GM12878 (cell line): ENCODE data around the gene ZNF689. TPM values are rescaled to one million over a fixed set of nuclear protein-coding genes. Genes with fewer than 3 reads are reported as not detected.

Source experiments
- BMI1 ChIP-seq: fragments of 450-650 bp; IDR thresholded peaks from 2 replicates; pipeline ENCODE4 v1.6.1; 2016; ENCODE audit warnings: mild to moderate bottlenecking, moderate library complexity, borderline replicate concordance
- CBX5 ChIP-seq: sonication (generic); IDR thresholded peaks from 2 replicates; pipeline ENCODE4 v1.6.1; 2016; ENCODE audit warnings: low read depth, moderate library complexity, mild to moderate bottlenecking, inconsistent platforms
- E2F8 ChIP-seq: fragments of 450-650 bp; IDR thresholded peaks from 2 replicates; pipeline ENCODE4 v1.6.1; 2018; ENCODE audit warnings: mild to moderate bottlenecking, low read depth, moderate library complexity; ENCODE audit not compliant: partially characterized antibody
- ESRRA ChIP-seq: IDR thresholded peaks from 2 replicates; pipeline ENCODE4 v1.6.1; 2012; ENCODE audit warnings: mild to moderate bottlenecking, low read length, improper control_type of control experiment
- HDAC6 ChIP-seq: fragments of 200-600 bp; sonication (generic); IDR thresholded peaks from one replicate; pipeline ENCODE4 v1.8.0; 2017; ENCODE audit warnings: antibody characterized with exemption; ENCODE audit not compliant: unreplicated experiment
- IKZF1 ChIP-seq: fragments of 450-650 bp; conservative IDR thresholded peaks from 2 replicates; pipeline ENCODE4 v1.6.1; 2017; ENCODE audit warnings: antibody characterized with exemption, mild to moderate bottlenecking
- JUND ChIP-seq: IDR thresholded peaks from 2 replicates; pipeline ENCODE4 v1.6.1; 2012; ENCODE audit warnings: low read depth, mild to moderate bottlenecking, low read length, improper control_type of control experiment, moderate library complexity
- MEF2A ChIP-seq: IDR thresholded peaks from 2 replicates; pipeline ENCODE4 v1.6.1; 2011; ENCODE audit warnings: low read depth, mild to moderate bottlenecking, low read length, moderate library complexity; ENCODE audit not compliant: insufficient read depth
- MYC ChIP-seq: IDR thresholded peaks from 2 replicates; pipeline ENCODE4 v1.6.1; 2011; ENCODE audit warnings: mild to moderate bottlenecking, low read length, moderate library complexity, inconsistent platforms; ENCODE audit not compliant: insufficient read depth, insufficient replicate concordance, insufficient read length, severe bottlenecking
- NBN ChIP-seq: fragments of 450-650 bp; IDR thresholded peaks from 2 replicates; pipeline ENCODE4 v1.6.1; 2016
- NRF1 ChIP-seq: conservative IDR thresholded peaks from 2 replicates; pipeline ENCODE4 v1.6.1; 2011; ENCODE audit warnings: mild to moderate bottlenecking, low read depth, low read length, improper control_type of control experiment
- PML ChIP-seq: IDR thresholded peaks from 2 replicates; pipeline ENCODE4 v1.6.1; 2012; ENCODE audit warnings: low read length, inconsistent platforms
- POLR2A ChIP-seq: IDR thresholded peaks from 2 replicates; pipeline ENCODE4 v1.6.1; 2011; ENCODE audit warnings: low read depth, mild to moderate bottlenecking, low read length
- PRDM15 ChIP-seq: fragments of 450-650 bp; formaldehyde crosslinking; IDR thresholded peaks from 2 replicates; pipeline ENCODE4 v1.4.0; 2020; ENCODE audit warnings: mild to moderate bottlenecking, moderate library complexity
- SMC3 ChIP-seq: IDR thresholded peaks from 2 replicates; pipeline ENCODE4 v1.6.1; 2011; ENCODE audit warnings: low read length, improper control_type of control experiment, borderline replicate concordance
- TCF12 ChIP-seq: IDR thresholded peaks from 2 replicates; pipeline ENCODE4 v1.6.1; 2011; ENCODE audit warnings: low read depth, mild to moderate bottlenecking, low read length
- USF1 ChIP-seq: IDR thresholded peaks from 2 replicates; pipeline ENCODE4 v1.6.1; 2011; ENCODE audit warnings: borderline replicate concordance, low read depth, mild to moderate bottlenecking, moderate library complexity, mixed read lengths, low read length; ENCODE audit not compliant: insufficient read depth; ENCODE audit errors: extremely low read length
- YBX1 ChIP-seq: fragments of 450-650 bp; IDR thresholded peaks from 2 replicates; pipeline ENCODE4 v1.6.1; 2016; ENCODE audit warnings: antibody characterized with exemption
- ZBTB11 ChIP-seq: fragments of 450-650 bp; formaldehyde crosslinking; IDR thresholded peaks from 2 replicates; pipeline ENCODE4 v1.5.0; 2022; ENCODE audit warnings: mild to moderate bottlenecking, missing genetic modification characterization
- ZNF622 ChIP-seq: fragments of 450-650 bp; IDR thresholded peaks from 2 replicates; pipeline ENCODE4 v1.6.1; 2017; ENCODE audit warnings: mild to moderate bottlenecking, inconsistent platforms
- polyA plus RNA-seq, 11 experiments: library from polyadenylated mRNA; depleted of rRNA in 4 of 11; unstranded in 6 of 11; stranded (reverse) in 5 of 11; fragments of >200 nt; fragmentation: Nextera tagmentation in 4 of 11; fragmentation: Illumina TruSeq in 1 of 11; extraction: Ambion mirVana in 4 of 11; extraction: Trizol in 1 of 11; gene quantifications; 1 replicate in 1 of 11; 2 replicates in 10 of 11; pipeline versions ENCODE4 v1.2.1 to v1.2.3, GENCODE V29; 2011 to 2016; ENCODE audit warnings: inconsistent platforms in 2 of 11, missing spikeins in 2 of 11, low read depth in 1 of 11
- total RNA-seq, 4 experiments: library from RNA; depleted of rRNA in 3 of 4; stranded (reverse); fragments of >200 nt in 3 of 4; fragmentation: Illumina TruSeq in 1 of 4; extraction: Trizol in 1 of 4; gene quantifications; 2 replicates each; pipeline versions ENCODE4 v1.2.1 to v1.2.3, GENCODE V29; 2013 to 2021

ZNF689 gene
- total and polyA plus RNA-seq, 10 of the 15 experiments (the other 5 are each of a cell fraction or from before 2014, with no cell fraction given): 4.7 to 13.2 (median 8.5) TPM

- TF ChIP-seq E2F8: no peak
- no peak for TF ChIP-seq ZBTB11
- TF ChIP-seq JUND: no peak
- TF ChIP-seq ESRRA: no peak
- TF ChIP-seq PRDM15: no peak
- no peak for TF ChIP-seq MYC
- no peak for TF ChIP-seq ZNF622
- TF ChIP-seq IKZF1: peak; percentile 48
- TF ChIP-seq YBX1: no peak
- peak; percentile 72 for TF ChIP-seq POLR2A
- no peak for TF ChIP-seq NRF1
- TF ChIP-seq PML: no peak
- TF ChIP-seq TCF12: no peak
- no peak for TF ChIP-seq NBN
- TF ChIP-seq HDAC6: no peak
- no peak for TF ChIP-seq BMI1
- peak; percentile 44; the same call in 1 of the 2 replicates for TF ChIP-seq SMC3
- TF ChIP-seq USF1: no peak
- no peak for TF ChIP-seq MEF2A
- no peak for TF ChIP-seq CBX5
Observed at GRCh38 chr16:30651124-30652004, 41.2 kb upstream of the ZNF689 start (continued).
